Suprapubic skin (tissue), 4 donors: Measurements from ENCODE around the gene B3GALT5. TPM values are rescaled to one million over a fixed set of nuclear protein-coding genes. Genes with fewer than 3 reads are reported as not detected.

Experiments used
- DNase-seq, 2 donors: peaks; one replicate each; pipeline ENCODE4 v3.0.0-alpha.2; 2019; ENCODE audit warnings: low spot score in 2 of 2
- H3K27ac ChIP-seq: fragments of 200-600 bp; sonication (generic); one replicate; pipeline ENCODE4 v1.5.1; 2019
- H3K27me3 ChIP-seq: fragments of 200-600 bp; sonication (generic); one replicate; pipeline ENCODE4 v1.5.1; 2019
- H3K36me3 ChIP-seq: fragments of 200-600 bp; sonication (generic); one replicate; pipeline ENCODE4 v1.5.1; 2019
- H3K4me1 ChIP-seq: fragments of 200-600 bp; sonication (generic); one replicate; pipeline ENCODE4 v1.5.1; 2019
- H3K4me3 ChIP-seq: fragments of 200-600 bp; sonication (generic); one replicate; pipeline ENCODE4 v1.5.1; 2019; ENCODE audit warnings: mild to moderate bottlenecking
- H3K9me3 ChIP-seq: fragments of 200-600 bp; sonication (generic); one replicate; pipeline ENCODE4 v1.5.1; 2019
- EP300 ChIP-seq: sonication (generic); formaldehyde crosslinking; IDR thresholded peaks from one replicate; pipeline ENCODE4 v1.6.1; 2017; ENCODE audit warnings: antibody characterized with exemption
- POLR2A ChIP-seq, 2 donors: fragments of 450-650 bp; IDR thresholded peaks; one replicate each; pipeline ENCODE4 v1.6.1; 2017; ENCODE audit warnings: antibody characterized with exemption in 2 of 2, mild to moderate bottlenecking in 2 of 2, moderate library complexity in 2 of 2
- POLR2AphosphoS5 ChIP-seq, 3 donors: sonication (generic); formaldehyde crosslinking; IDR thresholded peaks; one replicate each; pipeline ENCODE4 v1.6.1; 2017; ENCODE audit warnings: antibody characterized with exemption in 3 of 3
- WGBS: methylation state at CpG from one replicate; pipeline ENCODE4 v1.1.5; 2018; 5-methylcytosine and 5-hydroxymethylcytosine counted together
- total RNA-seq, 4 donors: library from RNA; depleted of rRNA; stranded (reverse); fragments of >200 nt; gene quantifications; one replicate each; pipeline ENCODE4 v1.1.0, GENCODE V29; 2016
- TF ChIP-seq, protein P1 (sequence below), 2 donors: fragments of 200-600 bp in 1 of 2; fragments of 450-650 bp in 1 of 2; sonication (generic) in 1 of 2; IDR thresholded peaks; one replicate each; pipeline ENCODE4 v1.5.1; 2016 to 2019; ENCODE audit warnings: antibody characterized with exemption in 2 of 2, mild to moderate bottlenecking in 1 of 2, moderate library complexity in 1 of 2

The B3GALT5 gene
- total RNA-seq, 4 donors from 2014 or later = 0.89 to 5.9 (median 3.1) TPM

DNA sequence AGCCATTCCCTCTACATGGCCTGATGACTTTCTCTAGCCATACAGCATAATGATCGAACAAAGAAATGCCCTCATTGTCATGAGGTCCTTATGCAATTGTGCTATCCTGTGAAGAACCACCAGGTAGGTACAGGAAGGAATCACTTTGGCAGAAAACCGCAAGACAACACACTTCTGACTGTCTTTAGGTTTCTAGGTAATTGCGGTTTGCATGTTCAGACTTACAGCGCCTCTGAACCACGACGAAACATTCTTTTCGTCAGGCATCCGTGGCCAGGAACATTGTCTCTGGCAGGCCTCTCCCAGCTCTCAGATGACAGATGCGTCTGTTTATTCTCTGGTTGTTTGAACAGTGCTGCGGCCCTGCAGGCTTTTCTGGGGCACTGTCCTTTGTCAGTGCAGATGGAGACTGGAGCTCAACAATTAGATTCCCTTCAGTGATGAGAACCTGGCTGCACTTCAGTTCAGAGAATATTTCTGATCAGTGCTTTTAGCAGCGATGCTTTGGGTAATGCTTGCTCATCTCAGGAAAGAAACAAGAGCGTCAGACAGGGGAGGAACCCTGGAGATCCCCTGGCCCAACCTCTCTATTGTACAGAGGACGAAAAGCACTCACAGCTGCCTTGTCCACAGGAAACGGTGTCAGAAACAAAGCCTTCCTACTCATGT, 63.4 kb downstream of the B3GALT5 start:
- Histone ChIP-seq H3K27ac (peak overlapping the region; percentile 61), H3K4me3 (no peak overlapping the region), H3K27me3 (no peaks in the 10 kb centered on the region), H3K4me1 (no peaks in the 10 kb centered on the region), H3K9me3 (no peaks in the 10 kb centered on the region), H3K36me3 (no peaks in the 10 kb centered on the region)
- no peak for DNase-seq
- WGBS = 36% methylated on average over 14 of the region's 14 CpGs
- TF ChIP-seq POLR2AphosphoS5 (IDR thresholded peaks at IDR 0.05) = no peak
- TF ChIP-seq, protein P1, sequence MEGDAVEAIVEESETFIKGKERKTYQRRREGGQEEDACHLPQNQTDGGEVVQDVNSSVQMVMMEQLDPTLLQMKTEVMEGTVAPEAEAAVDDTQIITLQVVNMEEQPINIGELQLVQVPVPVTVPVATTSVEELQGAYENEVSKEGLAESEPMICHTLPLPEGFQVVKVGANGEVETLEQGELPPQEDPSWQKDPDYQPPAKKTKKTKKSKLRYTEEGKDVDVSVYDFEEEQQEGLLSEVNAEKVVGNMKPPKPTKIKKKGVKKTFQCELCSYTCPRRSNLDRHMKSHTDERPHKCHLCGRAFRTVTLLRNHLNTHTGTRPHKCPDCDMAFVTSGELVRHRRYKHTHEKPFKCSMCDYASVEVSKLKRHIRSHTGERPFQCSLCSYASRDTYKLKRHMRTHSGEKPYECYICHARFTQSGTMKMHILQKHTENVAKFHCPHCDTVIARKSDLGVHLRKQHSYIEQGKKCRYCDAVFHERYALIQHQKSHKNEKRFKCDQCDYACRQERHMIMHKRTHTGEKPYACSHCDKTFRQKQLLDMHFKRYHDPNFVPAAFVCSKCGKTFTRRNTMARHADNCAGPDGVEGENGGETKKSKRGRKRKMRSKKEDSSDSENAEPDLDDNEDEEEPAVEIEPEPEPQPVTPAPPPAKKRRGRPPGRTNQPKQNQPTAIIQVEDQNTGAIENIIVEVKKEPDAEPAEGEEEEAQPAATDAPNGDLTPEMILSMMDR (IDR thresholded peaks at IDR 0.05) = no peak
- no peak for TF ChIP-seq POLR2A (IDR thresholded peaks at IDR 0.05)
- no peak for TF ChIP-seq EP300

DNA sequence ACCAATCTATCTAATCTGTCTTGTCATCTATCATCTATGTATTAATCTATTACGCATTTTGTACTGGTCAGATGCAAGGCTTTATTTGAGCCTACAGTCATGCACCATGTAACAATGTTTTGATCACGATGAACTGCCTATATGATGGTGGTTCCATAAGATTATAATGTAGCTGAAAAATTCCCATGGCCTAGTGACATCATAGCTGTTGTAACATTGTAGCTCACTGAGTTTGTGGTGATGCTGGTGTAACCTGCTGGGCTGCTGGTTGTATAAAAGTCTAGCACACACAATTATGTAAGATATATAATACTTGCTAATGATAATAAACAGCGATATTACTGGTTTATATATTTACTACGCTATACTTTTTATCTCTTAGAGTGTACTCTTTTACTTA, 67.5 kb downstream of the B3GALT5 start:
- H3K4me3 ChIP-seq = no peak overlapping the region
- no peaks in the 10 kb centered on the region for H3K36me3 ChIP-seq
- TF ChIP-seq EP300 = no peak
- TF ChIP-seq POLR2A (IDR thresholded peaks at IDR 0.05) = no peak
- no peak for TF ChIP-seq POLR2AphosphoS5 (IDR thresholded peaks at IDR 0.05)
- TF ChIP-seq, protein P1 (IDR thresholded peaks at IDR 0.05) = no peak
- no peaks in the 10 kb centered on the region for H3K27me3 ChIP-seq
- H3K27ac ChIP-seq = no peak overlapping the region
- DNase-seq = no peak
- H3K9me3 ChIP-seq = no peaks in the 10 kb centered on the region
- 91% methylated on average over 4 of the region's 4 CpGs for WGBS
- no peaks in the 10 kb centered on the region for H3K4me1 ChIP-seq

DNA sequence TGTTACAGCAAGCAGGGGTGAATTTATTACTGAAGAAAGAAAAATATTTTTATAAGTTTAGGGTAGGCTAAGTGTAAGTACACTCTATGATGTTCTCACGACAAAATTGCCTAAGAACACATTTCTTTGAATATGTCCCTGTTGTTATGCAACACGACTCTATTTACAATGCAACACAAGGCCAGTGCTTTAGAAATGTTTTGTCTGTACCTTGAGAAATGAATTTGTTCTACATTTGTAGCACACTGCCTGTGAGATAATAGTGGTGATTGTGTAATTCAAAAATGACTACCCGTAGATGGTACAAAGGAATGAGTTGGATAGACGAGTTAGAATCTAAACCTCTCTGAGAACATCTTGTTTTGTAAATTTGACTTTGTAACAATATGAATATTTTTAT, 68.5 kb downstream of the B3GALT5 start:
- no peak overlapping the region for H3K27ac ChIP-seq
- TF ChIP-seq EP300 (no peak), POLR2AphosphoS5 (IDR thresholded peaks at IDR 0.05) (no peak), POLR2A (IDR thresholded peaks at IDR 0.05) (no peak)
- TF ChIP-seq, protein P1 (IDR thresholded peaks at IDR 0.05) = no peak
- no peaks in the 10 kb centered on the region for H3K9me3 ChIP-seq
- no peak overlapping the region for H3K4me3 ChIP-seq
- H3K27me3 ChIP-seq = no peaks in the 10 kb centered on the region
- no peaks in the 10 kb centered on the region for H3K36me3 ChIP-seq
- no peak for DNase-seq
- no peaks in the 10 kb centered on the region for H3K4me1 ChIP-seq
- WGBS = 64% methylated on average over 4 of the region's 4 CpGs

DNA sequence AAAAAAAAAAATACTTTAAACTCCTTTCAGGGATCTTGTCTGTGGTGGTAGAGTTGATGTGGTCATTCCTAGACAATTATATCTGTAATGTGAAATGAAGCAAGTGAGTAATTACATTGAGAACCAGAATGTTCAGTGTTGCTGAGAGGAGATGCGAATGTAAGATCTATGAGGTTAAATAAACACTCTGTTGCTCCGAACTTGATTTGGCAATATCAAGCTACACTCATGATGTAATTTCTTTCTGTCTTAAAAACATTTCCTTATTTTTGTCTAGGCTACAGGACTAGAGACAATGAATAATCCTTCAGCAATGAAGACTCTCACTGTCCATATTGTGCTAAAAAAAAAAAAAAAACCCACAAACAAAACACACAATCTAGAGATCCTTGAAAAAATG, 69.1 kb downstream of the B3GALT5 start:
- Histone ChIP-seq H3K4me1 (no peaks in the 10 kb centered on the region), H3K27ac (no peak overlapping the region), H3K9me3 (no peaks in the 10 kb centered on the region), H3K4me3 (no peak overlapping the region), H3K36me3 (no peaks in the 10 kb centered on the region), H3K27me3 (no peaks in the 10 kb centered on the region)
- TF ChIP-seq POLR2A (IDR thresholded peaks at IDR 0.05) (no peak), EP300 (no peak), POLR2AphosphoS5 (IDR thresholded peaks at IDR 0.05) (no peak)
- TF ChIP-seq, protein P1 (IDR thresholded peaks at IDR 0.05) = no peak
- DNase-seq = no peak
- WGBS = 68% methylated on average over 2 of the region's 2 CpGs

DNA sequence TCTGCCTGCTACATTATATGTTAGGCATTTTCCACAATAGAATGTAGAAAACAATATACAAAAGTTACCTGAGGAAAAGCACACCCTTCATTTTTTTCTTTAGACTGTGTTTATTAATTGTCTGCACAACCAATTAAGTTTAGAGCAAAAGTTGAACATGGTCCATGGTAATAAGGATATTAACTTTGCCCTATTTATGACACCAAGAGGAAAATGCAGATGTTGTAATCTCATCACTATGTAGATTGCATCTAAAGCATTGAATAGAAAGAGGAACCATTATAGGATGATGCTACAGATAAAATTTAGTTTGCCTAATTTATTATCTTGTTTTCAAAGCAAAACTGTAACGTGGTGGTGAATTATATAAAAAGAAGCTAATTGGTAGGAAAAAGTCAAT, 72.5 kb downstream of the B3GALT5 start:
- Histone ChIP-seq H3K27ac (no peak overlapping the region), H3K36me3 (no peaks in the 10 kb centered on the region), H3K27me3 (no peaks in the 10 kb centered on the region), H3K4me3 (no peak overlapping the region), H3K9me3 (no peaks in the 10 kb centered on the region), H3K4me1 (no peaks in the 10 kb centered on the region)
- TF ChIP-seq POLR2A (IDR thresholded peaks at IDR 0.05) (no peak), EP300 (no peak), POLR2AphosphoS5 (IDR thresholded peaks at IDR 0.05) (no peak)
- TF ChIP-seq, protein P1 (IDR thresholded peaks at IDR 0.05) = no peak
- DNase-seq = no peak
- 63% methylated on average over 1 of the region's 1 CpG for WGBS
